Transverse colon (tissue), 4 donors: ENCODE measurements around the gene ARSD. TPM values are rescaled to one million over a fixed set of nuclear protein-coding genes. Genes with fewer than 3 reads are reported as not detected.
"Not testable (repeated sequence)": the region's sequence is repeated elsewhere in the genome, so short reads cannot be mapped to it uniquely, and the experiment has no call there.

Experiments used
- DNase-seq: peaks from one replicate; pipeline ENCODE4 v3.0.0-alpha.2; 2019
- H3K27ac ChIP-seq, 4 donors: fragments of 200-600 bp; sonication (generic); 2 replicates each; pipeline ENCODE4 v1.5.1; 2016 to 2018; ENCODE audit warnings: inconsistent platforms in 4 of 4
- H3K27me3 ChIP-seq: fragments of 200-600 bp; sonication (generic); 2 replicates; pipeline ENCODE4 v1.5.1; 2017; ENCODE audit warnings: inconsistent platforms
- H3K36me3 ChIP-seq, 4 donors: fragments of 200-600 bp; sonication (generic); 2 replicates each; pipeline ENCODE4 v1.5.1; 2017 to 2019; ENCODE audit warnings: inconsistent platforms in 4 of 4
- H3K4me1 ChIP-seq, 4 donors: fragments of 200-600 bp; sonication (generic); 2 replicates each; pipeline ENCODE4 v1.5.1; 2017 to 2020; ENCODE audit warnings: inconsistent platforms in 4 of 4
- H3K4me3 ChIP-seq, 4 donors: fragments of 200-600 bp; sonication (generic); 1 replicate in 1 of 4; 2 replicates in 3 of 4; pipeline versions ENCODE4 v1.5.1 to v1.6.1; 2017 to 2019; ENCODE audit warnings: inconsistent platforms in 4 of 4
- H3K9me3 ChIP-seq, 2 donors: fragments of 200-600 bp; sonication (generic); 2 replicates each; pipeline ENCODE4 v1.5.1; 2017 to 2019; ENCODE audit warnings: inconsistent platforms in 2 of 2
- EP300 ChIP-seq: sonication (generic); formaldehyde crosslinking; IDR thresholded peaks from one replicate; pipeline ENCODE4 v1.6.1; 2017; ENCODE audit warnings: antibody characterized with exemption, low read depth
- POLR2A ChIP-seq: fragments of 450-650 bp; IDR thresholded peaks from one replicate; pipeline ENCODE4 v1.6.1; 2016; ENCODE audit warnings: antibody characterized with exemption, mild to moderate bottlenecking, moderate library complexity
- POLR2AphosphoS5 ChIP-seq, 3 donors: sonication (generic); formaldehyde crosslinking; IDR thresholded peaks; one replicate each; pipeline ENCODE4 v1.6.1; 2016; ENCODE audit warnings: antibody characterized with exemption in 3 of 3
- WGBS, 2 donors: methylation state at CpG; one replicate each; pipeline ENCODE4 v1.1.5; 2018; ENCODE audit warnings: low coverage in 1 of 2; 5-methylcytosine and 5-hydroxymethylcytosine counted together
- in situ Hi-C, 4 donors: fragments of 200-750 bp; cut with MboI; loops; one replicate each; pipeline versions ENCODE4 v1.15.0 to v1.15.1; 2017; ENCODE audit warnings: low sequenced_read_pairs in 3 of 4, low pct_ligation_motif_present in 1 of 4, low pct_unique_long_range_greater_than_20kb in 1 of 4
- intact Hi-C: fragments of 100-400 bp; cut with DNase I; formaldehyde crosslinking; loops from one replicate; pipeline ENCODE4 v1.15.1; 2023; ENCODE audit warnings: low total_unique reads
- total RNA-seq, 4 donors: library from RNA; depleted of rRNA; stranded (reverse); fragments of >200 nt; gene quantifications; one replicate each; pipeline ENCODE4 v1.1.0, GENCODE V29; 2016
- TF ChIP-seq, protein P1 (sequence below), 5 experiments: fragments of 200-600 bp in 3 of 5; fragments of 450-650 bp in 2 of 5; sonication (generic) in 3 of 5; IDR thresholded peaks; 1 replicate in 2 of 5; 2 replicates in 3 of 5; pipeline ENCODE4 v1.5.1; 2016 to 2017; ENCODE audit warnings: antibody characterized with exemption in 5 of 5, inconsistent platforms in 3 of 5, mild to moderate bottlenecking in 2 of 5, moderate library complexity in 1 of 5

ARSD gene
- total RNA-seq, 4 donors from 2014 or later: 47.1 to 65.4 (median 58.6) TPM

DNA sequence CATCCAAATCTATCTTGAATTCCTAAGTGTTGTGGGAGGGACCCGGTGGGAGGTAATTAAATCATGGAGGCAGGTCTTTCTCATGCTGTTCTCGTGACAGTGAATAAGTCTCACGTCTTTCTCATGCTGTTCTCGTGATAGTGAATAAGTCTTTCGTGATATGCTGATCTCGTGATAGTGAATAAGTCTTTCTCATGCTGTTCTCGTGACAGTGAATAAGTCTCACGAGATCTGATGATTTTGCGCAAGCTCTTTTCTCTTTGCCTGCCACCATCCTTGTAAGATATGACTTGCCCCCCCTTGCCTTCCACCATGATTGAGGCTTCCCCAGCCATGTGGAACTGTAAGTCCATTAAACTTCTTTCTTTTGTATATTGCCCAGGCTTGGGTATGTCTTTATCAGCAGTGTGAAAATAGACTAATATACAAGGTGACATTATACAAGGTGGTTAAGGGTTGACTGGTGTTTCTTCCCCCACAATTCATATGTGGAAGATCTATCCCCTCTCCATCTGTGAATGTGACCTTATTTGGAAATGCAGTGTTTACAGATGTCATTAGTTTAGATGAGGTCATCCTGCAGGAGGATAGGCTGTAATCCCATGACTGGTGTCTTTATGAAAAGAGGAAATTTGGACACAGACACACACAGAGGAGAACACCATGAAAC, 27.6 kb downstream of the ARSD start:
- TF ChIP-seq POLR2AphosphoS5 (IDR thresholded peaks at IDR 0.05): no peak
- TF ChIP-seq POLR2A: no peak
- TF ChIP-seq EP300: no peak
- no peaks in the 10 kb centered on the region for H3K9me3 ChIP-seq
- H3K4me3 ChIP-seq: no peak overlapping the region
- intact Hi-C loops (no loop called here), in situ Hi-C loops (no loop called here)
- no peak overlapping the region for H3K27ac ChIP-seq
- no peaks in the 10 kb centered on the region for H3K27me3 ChIP-seq
- peaks cover 0 to 8% (median 2%) of the 10 kb centered on the region in 4 donors for H3K4me1 ChIP-seq
- no peak for DNase-seq
- H3K36me3 ChIP-seq: no peaks in the 10 kb centered on the region
- WGBS, 2 donors: 82% methylated on average over 9 of the region's 9 CpGs; no CpG with 5 or more reads in 1 of the 2 donors

DNA sequence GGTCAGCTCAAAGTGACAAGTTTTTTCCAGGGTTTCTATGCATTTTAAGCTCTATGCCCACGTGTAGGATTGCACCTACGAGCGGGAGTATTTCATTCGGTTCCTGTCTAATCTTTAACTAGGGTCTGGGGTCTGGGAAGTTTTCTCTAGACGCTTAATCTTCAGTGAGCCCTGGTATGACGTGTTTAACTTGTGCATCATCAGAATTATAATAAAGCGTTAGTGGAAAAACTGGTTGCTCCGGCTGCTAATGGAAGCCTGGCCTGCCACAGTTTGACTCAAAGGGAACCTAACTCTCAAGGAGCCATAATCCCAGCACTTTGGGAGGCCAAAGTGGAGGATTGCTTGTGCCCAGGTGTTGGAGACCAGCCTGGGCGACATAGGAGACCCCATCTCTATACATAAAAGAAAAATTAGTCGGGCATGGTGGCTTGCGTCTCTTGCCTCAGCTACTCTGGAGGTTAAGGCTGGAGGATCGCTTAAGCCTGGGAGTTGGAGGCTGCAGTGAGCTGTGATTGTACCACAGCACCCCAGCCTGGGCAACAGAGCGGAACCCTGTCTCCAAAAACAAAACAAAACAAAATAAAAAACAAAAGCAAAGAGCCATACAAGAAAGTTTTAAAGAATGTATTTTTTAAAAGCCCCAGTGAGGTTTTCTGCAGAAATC, 30.2 kb downstream of the ARSD start:
- Histone ChIP-seq H3K9me3 (no peaks in the 10 kb centered on the region), H3K27ac (peak overlapping the region; percentile 71 to 89 (median 80)), H3K36me3 (no peaks in the 10 kb centered on the region), H3K27me3 (no peaks in the 10 kb centered on the region), H3K4me3 (peak overlapping the region in 1 of 4 donors; percentile 11), H3K4me1 (peaks cover 8 to 22% (median 11%) of the 10 kb centered on the region in 4 donors)
- in situ Hi-C loops: no loop called here
- DNase-seq: peak; percentile 58
- TF ChIP-seq POLR2AphosphoS5 (IDR thresholded peaks at IDR 0.05) (no peak), EP300 (no peak), POLR2A (no peak)
- TF ChIP-seq, protein P1, sequence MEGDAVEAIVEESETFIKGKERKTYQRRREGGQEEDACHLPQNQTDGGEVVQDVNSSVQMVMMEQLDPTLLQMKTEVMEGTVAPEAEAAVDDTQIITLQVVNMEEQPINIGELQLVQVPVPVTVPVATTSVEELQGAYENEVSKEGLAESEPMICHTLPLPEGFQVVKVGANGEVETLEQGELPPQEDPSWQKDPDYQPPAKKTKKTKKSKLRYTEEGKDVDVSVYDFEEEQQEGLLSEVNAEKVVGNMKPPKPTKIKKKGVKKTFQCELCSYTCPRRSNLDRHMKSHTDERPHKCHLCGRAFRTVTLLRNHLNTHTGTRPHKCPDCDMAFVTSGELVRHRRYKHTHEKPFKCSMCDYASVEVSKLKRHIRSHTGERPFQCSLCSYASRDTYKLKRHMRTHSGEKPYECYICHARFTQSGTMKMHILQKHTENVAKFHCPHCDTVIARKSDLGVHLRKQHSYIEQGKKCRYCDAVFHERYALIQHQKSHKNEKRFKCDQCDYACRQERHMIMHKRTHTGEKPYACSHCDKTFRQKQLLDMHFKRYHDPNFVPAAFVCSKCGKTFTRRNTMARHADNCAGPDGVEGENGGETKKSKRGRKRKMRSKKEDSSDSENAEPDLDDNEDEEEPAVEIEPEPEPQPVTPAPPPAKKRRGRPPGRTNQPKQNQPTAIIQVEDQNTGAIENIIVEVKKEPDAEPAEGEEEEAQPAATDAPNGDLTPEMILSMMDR (IDR thresholded peaks at IDR 0.05): no peak
- 50 to 55% methylated on average over 1 to 13 of the region's 13 CpGs for WGBS, 2 donors
- intact Hi-C loops: no loop called here

DNA sequence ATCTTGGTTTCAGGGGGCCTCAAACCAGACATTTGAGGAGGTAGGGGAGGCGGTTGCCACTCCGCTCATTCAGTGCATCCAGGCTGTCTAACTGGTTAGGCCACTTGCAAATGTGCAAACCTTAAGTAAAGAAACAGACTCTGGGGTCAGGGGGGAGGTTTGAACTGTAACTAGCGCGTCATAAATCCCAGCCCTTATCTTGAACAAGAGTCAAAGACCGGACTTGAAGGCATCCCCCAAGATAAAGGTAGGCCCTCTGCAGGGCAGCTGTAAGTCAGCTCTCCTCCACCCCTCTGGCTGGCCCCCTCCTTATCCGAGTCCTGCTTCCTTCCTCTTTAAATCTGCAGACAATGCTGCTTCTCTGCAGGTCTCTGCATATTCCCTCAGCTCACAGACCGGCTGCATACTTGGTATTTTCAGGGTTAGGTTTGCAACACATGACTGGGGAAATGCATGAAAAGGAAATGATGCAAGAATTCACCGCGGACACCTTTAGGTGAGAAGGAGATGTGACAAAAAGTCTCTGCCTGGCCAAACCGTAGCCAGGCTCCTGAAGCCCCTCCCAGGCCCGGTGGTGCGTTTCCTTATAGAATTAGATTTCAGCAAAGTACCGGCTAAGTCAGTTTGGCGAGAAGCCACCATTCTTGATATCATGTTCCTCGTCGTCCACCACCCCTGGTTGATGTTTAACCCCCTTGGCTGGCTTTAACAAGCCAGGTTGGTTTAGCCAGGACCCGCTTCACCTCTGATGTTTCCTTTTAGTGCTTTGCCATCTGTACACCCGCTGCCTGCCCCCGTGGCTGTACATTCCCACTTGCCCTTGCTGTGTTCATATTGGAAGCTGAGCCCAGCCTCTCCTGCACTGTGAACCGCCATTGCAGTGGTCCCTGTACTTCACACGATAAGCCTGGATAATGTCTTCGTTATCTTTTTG, 31.2 kb downstream of the ARSD start:
- H3K36me3 ChIP-seq, H3K27me3 ChIP-seq, in situ Hi-C loops, intact Hi-C loops, H3K9me3 ChIP-seq: not testable (repeated sequence)
- peak; percentile 84 for DNase-seq
- H3K27ac ChIP-seq: peak overlapping the region; percentile 71 to 89 (median 80)
- peaks cover 8 to 22% (median 11%) of the 10 kb centered on the region in 4 donors for H3K4me1 ChIP-seq
- 20% methylated on average over 22 of the region's 22 CpGs; no CpG with 5 or more reads in 1 of the 2 donors for WGBS, 2 donors
- H3K4me3 ChIP-seq: peak overlapping the region in 1 of 4 donors; percentile 11
- TF ChIP-seq POLR2AphosphoS5 (IDR thresholded peaks at IDR 0.05) (peak in 2 of 3 donors; percentile 32 to 73), POLR2A (peak; percentile 26)

DNA sequence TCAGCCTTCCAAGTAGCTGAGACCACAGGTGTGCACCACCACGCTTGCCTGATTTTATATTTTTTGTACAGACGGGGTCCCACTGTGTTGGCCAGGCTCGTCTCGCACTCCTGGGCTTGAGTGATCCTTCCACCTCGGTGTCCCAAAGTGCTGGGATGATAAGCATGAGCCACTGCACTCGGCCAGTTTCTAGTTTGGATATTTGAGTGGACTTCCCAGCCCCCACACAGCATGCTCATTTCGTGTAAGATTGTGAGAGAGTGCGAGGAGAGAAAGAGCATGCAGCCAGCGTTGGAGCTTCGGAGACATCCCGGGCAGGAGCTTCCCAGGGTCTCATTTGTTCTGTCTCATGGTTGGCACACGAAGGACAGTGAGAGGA, 31.8 kb downstream of the ARSD start:
- no peak for DNase-seq
- Histone ChIP-seq H3K36me3 (no peaks in the 10 kb centered on the region), H3K4me3 (no peak overlapping the region), H3K27ac (peak overlapping the region; percentile 61 to 89 (median 77)), H3K9me3 (no peaks in the 10 kb centered on the region), H3K27me3 (no peaks in the 10 kb centered on the region), H3K4me1 (peaks cover 8 to 22% (median 11%) of the 10 kb centered on the region in 4 donors)
- TF ChIP-seq POLR2A (no peak), EP300 (no peak), POLR2AphosphoS5 (IDR thresholded peaks at IDR 0.05) (no peak)
- TF ChIP-seq, protein P1 (IDR thresholded peaks at IDR 0.05): no peak
- intact Hi-C loops: no loop called here
- WGBS, 2 donors: 58% methylated on average over 12 of the region's 12 CpGs; no CpG with 5 or more reads in 1 of the 2 donors
- in situ Hi-C loops: no loop called here
